Liver (tissue), 9 donors: ENCODE data around the gene FAT2. TPM values are rescaled to one million over a fixed set of nuclear protein-coding genes. Genes with fewer than 3 reads are reported as not detected.

Source experiments
- DNase-seq: peaks from one replicate; pipeline ENCODE4 v3.0.0-alpha.2; 2017; ENCODE audit warnings: low spot score
- H3K27ac ChIP-seq, 2 donors: one replicate each; pipeline ENCODE4 v1.7.0; 2013; ENCODE audit warnings: inconsistent platforms in 2 of 2, low read length in 2 of 2, control low read depth in 1 of 2, low read depth in 1 of 2, mild to moderate bottlenecking in 1 of 2
- H3K27me3 ChIP-seq, 4 donors: one replicate each; pipeline versions ENCODE4 v1.6.1 to v1.7.0; 2013; ENCODE audit warnings: low read length in 3 of 4, inconsistent platforms in 1 of 4, mild to moderate bottlenecking in 1 of 4, moderate library complexity in 1 of 4; ENCODE audit not compliant: control insufficient read depth in 4 of 4, insufficient read depth in 4 of 4
- H3K36me3 ChIP-seq, 4 donors: one replicate each; pipeline versions ENCODE4 v1.6.1 to v1.7.0; 2013; ENCODE audit warnings: low read length in 3 of 4, mild to moderate bottlenecking in 3 of 4, low read depth in 1 of 4, moderate library complexity in 1 of 4; ENCODE audit not compliant: control insufficient read depth in 4 of 4, insufficient read depth in 3 of 4
- H3K4me1 ChIP-seq, 4 donors: one replicate each; pipeline versions ENCODE4 v1.6.1 to v1.7.0; 2013; ENCODE audit warnings: low read length in 3 of 4, mild to moderate bottlenecking in 3 of 4, moderate library complexity in 1 of 4; ENCODE audit not compliant: control insufficient read depth in 4 of 4, insufficient read depth in 4 of 4
- H3K4me3 ChIP-seq, 3 donors: one replicate each; pipeline versions ENCODE4 v1.6.1 to v1.7.0; 2013; ENCODE audit warnings: low read length in 3 of 3, control low read depth in 1 of 3, low read depth in 1 of 3, mild to moderate bottlenecking in 1 of 3
- H3K9ac ChIP-seq, 2 donors: one replicate each; pipeline ENCODE4 v1.7.0; 2013; ENCODE audit warnings: low read length in 2 of 2, mild to moderate bottlenecking in 2 of 2, moderate library complexity in 2 of 2, control low read depth in 1 of 2, low read depth in 1 of 2
- H3K9me3 ChIP-seq, 4 donors: one replicate each; pipeline versions ENCODE4 v1.6.1 to v1.7.0; 2013; ENCODE audit warnings: low read length in 3 of 4; ENCODE audit not compliant: control insufficient read depth in 4 of 4
- ATF3 ChIP-seq: IDR thresholded peaks from 2 replicates; pipeline ENCODE4 v1.6.1; 2016; ENCODE audit warnings: antibody characterized with exemption
- EGR1 ChIP-seq, 2 donors: IDR thresholded peaks; 2 replicates each; pipeline ENCODE4 v1.6.1; 2016 to 2018; ENCODE audit warnings: antibody characterized with exemption in 2 of 2, low read depth in 2 of 2
- FOXA1 ChIP-seq: IDR thresholded peaks from 2 replicates; pipeline ENCODE4 v1.6.1; 2016; ENCODE audit warnings: antibody characterized with exemption
- FOXA2 ChIP-seq: IDR thresholded peaks from 2 replicates; pipeline ENCODE4 v1.6.1; 2016; ENCODE audit warnings: antibody characterized with exemption
- GABPA ChIP-seq, 2 donors: IDR thresholded peaks in 1 of 2; conservative IDR thresholded peaks in 1 of 2; 2 replicates each; pipeline ENCODE4 v1.6.1; 2016; ENCODE audit warnings: antibody characterized with exemption in 2 of 2, mild to moderate bottlenecking in 1 of 2, moderate library complexity in 1 of 2
- HNF4A ChIP-seq, 2 donors: conservative IDR thresholded peaks; 2 replicates each; pipeline ENCODE4 v1.6.1; 2016; ENCODE audit warnings: antibody characterized with exemption in 2 of 2, mild to moderate bottlenecking in 2 of 2
- HNF4G ChIP-seq: IDR thresholded peaks from 2 replicates; pipeline ENCODE4 v1.6.1; 2016; ENCODE audit warnings: antibody characterized with exemption
- JUND ChIP-seq, 2 donors: IDR thresholded peaks; 2 replicates each; pipeline ENCODE4 v1.6.1; 2016; ENCODE audit warnings: antibody characterized with exemption in 2 of 2
- RAD21 ChIP-seq, 2 donors: IDR thresholded peaks; 2 replicates each; pipeline ENCODE4 v1.6.1; 2016; ENCODE audit warnings: antibody characterized with exemption in 2 of 2, mild to moderate bottlenecking in 2 of 2
- RXRA ChIP-seq, 2 donors: IDR thresholded peaks; 2 replicates each; pipeline ENCODE4 v1.6.1; 2017 to 2018; ENCODE audit warnings: antibody characterized with exemption in 2 of 2, mild to moderate bottlenecking in 1 of 2
- SP1 ChIP-seq: IDR thresholded peaks from 2 replicates; pipeline ENCODE4 v1.6.1; 2018; ENCODE audit warnings: antibody characterized with exemption, mild to moderate bottlenecking
- TAF1 ChIP-seq: conservative IDR thresholded peaks from 2 replicates; pipeline ENCODE4 v1.6.1; 2016; ENCODE audit warnings: antibody characterized with exemption, mild to moderate bottlenecking
- YY1 ChIP-seq: IDR thresholded peaks from 2 replicates; pipeline ENCODE4 v1.6.1; 2016; ENCODE audit warnings: antibody characterized with exemption, mild to moderate bottlenecking
- ZBTB33 ChIP-seq: IDR thresholded peaks from 2 replicates; pipeline ENCODE4 v1.6.1; 2016; ENCODE audit warnings: antibody characterized with exemption
- WGBS: extraction: QIAGEN DNeasy Blood & Tissue Kit; methylation state at CpG from one replicate; pipeline ENCODE4 v1.1.7; 2013; 5-methylcytosine and 5-hydroxymethylcytosine counted together
- polyA plus RNA-seq, 2 donors: library from polyadenylated mRNA; stranded (reverse) in 1 of 2; unstranded in 1 of 2; fragments of 200-250 nt in 1 of 2; fragments of >200 nt in 1 of 2; fragmentation: Nextera tagmentation in 1 of 2; extraction: Ambion mirVana in 1 of 2; gene quantifications; one replicate each; pipeline versions ENCODE4 v1.2.1 to v1.2.3, GENCODE V29; 2013 to 2015
- total RNA-seq, 2 donors: library from RNA; depleted of rRNA; stranded (reverse); fragments of >200 nt; gene quantifications; one replicate each; pipeline ENCODE4 v1.2.3, GENCODE V29; 2014
- TF ChIP-seq, protein P1 (sequence below): IDR thresholded peaks from 2 replicates; pipeline ENCODE4 v1.6.1; 2016; ENCODE audit warnings: antibody characterized with exemption, mild to moderate bottlenecking
- TF ChIP-seq, protein P2 (sequence below): IDR thresholded peaks from 2 replicates; pipeline ENCODE4 v1.6.1; 2016; ENCODE audit warnings: antibody characterized with exemption
- TF ChIP-seq, protein P3 (sequence below): fragments of 150-350 bp; IDR thresholded peaks from 2 replicates; pipeline ENCODE4 v1.5.1; 2017; ENCODE audit warnings: improper control_type of control experiment, low read depth, low read length; ENCODE audit not compliant: missing input control
- donor health status: healthy.
- donor health status: healthy.
- donor health status: healthy.
- donor health status: healthy.
- donor health status: healthy.

The FAT2 gene
- total and polyA plus RNA-seq, 4 donors, result under 0.01 to 0.07 TPM; not detected in 2

DNA sequence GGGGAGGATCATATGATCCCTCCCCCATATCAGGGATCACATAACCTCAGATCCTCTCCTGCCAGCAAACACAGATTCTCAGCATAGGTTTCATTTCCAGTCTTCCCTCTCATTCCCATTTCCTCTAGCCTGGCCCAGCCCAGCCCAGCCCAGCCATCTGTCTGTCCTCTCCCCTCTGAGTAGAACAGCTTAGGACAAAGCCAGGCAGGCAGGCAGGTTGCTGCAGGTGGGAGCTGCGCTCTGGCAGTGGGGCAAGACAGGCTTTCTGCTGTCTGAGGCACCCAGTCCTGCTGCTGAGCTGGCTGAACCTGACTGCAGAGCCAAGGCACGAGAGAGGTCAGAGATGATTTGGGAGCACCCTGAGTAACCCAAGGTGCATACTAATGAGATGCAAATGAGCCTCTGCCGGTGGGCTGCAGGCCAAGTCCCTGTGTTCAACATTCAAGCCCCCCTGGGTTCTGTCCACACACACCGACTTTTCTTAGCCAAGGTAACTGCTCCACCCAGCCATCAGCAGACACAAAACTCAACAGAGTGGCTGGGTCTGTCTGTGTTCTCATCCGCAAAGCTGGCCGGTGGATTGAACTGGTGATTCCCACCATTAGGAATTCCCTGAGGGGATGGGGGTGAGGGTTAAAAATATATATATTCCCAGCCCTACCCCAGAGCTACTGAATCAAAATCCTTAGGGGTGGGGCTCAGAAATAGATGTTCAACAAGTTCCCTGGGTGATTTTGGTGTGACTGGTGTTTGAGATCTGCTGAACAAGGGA is 9.1 kb downstream of the FAT2 start:
- Histone ChIP-seq H3K9me3 (no peaks in the 10 kb centered on the region), H3K4me3 (no peak overlapping the region), H3K27ac (no peak overlapping the region), H3K27me3 (no peaks in the 10 kb centered on the region), H3K4me1 (no peaks in the 10 kb centered on the region), H3K36me3 (no peaks in the 10 kb centered on the region), H3K9ac (no peak overlapping the region)
- 66% methylated on average over 6 of the region's 6 CpGs for WGBS
- TF ChIP-seq HNF4A (conservative IDR thresholded peaks at IDR 0.05) (no peak), JUND (IDR thresholded peaks at IDR 0.05) (no peak), FOXA2 (no peak), ATF3 (no peak), SP1 (no peak), EGR1 (IDR thresholded peaks at IDR 0.05; ENCODE audit: low read depth in 2 of 2) (no peak), ZBTB33 (no peak), HNF4G (no peak), FOXA1 (no peak), GABPA (IDR thresholded peaks at IDR 0.05 in 1 of 2, conservative IDR thresholded peaks at IDR 0.05 in 1 of 2) (no peak), TAF1 (no peak), YY1 (no peak), RAD21 (IDR thresholded peaks at IDR 0.05) (no peak), RXRA (IDR thresholded peaks at IDR 0.05) (no peak)
- TF ChIP-seq, protein P1, sequence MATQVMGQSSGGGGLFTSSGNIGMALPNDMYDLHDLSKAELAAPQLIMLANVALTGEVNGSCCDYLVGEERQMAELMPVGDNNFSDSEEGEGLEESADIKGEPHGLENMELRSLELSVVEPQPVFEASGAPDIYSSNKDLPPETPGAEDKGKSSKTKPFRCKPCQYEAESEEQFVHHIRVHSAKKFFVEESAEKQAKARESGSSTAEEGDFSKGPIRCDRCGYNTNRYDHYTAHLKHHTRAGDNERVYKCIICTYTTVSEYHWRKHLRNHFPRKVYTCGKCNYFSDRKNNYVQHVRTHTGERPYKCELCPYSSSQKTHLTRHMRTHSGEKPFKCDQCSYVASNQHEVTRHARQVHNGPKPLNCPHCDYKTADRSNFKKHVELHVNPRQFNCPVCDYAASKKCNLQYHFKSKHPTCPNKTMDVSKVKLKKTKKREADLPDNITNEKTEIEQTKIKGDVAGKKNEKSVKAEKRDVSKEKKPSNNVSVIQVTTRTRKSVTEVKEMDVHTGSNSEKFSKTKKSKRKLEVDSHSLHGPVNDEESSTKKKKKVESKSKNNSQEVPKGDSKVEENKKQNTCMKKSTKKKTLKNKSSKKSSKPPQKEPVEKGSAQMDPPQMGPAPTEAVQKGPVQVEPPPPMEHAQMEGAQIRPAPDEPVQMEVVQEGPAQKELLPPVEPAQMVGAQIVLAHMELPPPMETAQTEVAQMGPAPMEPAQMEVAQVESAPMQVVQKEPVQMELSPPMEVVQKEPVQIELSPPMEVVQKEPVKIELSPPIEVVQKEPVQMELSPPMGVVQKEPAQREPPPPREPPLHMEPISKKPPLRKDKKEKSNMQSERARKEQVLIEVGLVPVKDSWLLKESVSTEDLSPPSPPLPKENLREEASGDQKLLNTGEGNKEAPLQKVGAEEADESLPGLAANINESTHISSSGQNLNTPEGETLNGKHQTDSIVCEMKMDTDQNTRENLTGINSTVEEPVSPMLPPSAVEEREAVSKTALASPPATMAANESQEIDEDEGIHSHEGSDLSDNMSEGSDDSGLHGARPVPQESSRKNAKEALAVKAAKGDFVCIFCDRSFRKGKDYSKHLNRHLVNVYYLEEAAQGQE, result no peak
- TF ChIP-seq, protein P2, sequence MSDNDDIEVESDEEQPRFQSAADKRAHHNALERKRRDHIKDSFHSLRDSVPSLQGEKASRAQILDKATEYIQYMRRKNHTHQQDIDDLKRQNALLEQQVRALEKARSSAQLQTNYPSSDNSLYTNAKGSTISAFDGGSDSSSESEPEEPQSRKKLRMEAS, result no peak
- TF ChIP-seq, protein P3, sequence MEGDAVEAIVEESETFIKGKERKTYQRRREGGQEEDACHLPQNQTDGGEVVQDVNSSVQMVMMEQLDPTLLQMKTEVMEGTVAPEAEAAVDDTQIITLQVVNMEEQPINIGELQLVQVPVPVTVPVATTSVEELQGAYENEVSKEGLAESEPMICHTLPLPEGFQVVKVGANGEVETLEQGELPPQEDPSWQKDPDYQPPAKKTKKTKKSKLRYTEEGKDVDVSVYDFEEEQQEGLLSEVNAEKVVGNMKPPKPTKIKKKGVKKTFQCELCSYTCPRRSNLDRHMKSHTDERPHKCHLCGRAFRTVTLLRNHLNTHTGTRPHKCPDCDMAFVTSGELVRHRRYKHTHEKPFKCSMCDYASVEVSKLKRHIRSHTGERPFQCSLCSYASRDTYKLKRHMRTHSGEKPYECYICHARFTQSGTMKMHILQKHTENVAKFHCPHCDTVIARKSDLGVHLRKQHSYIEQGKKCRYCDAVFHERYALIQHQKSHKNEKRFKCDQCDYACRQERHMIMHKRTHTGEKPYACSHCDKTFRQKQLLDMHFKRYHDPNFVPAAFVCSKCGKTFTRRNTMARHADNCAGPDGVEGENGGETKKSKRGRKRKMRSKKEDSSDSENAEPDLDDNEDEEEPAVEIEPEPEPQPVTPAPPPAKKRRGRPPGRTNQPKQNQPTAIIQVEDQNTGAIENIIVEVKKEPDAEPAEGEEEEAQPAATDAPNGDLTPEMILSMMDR, result no peak
- DNase-seq, result no peak
